Osteocyte (in vitro differentiated cells): ENCODE measurements around the gene FZD2. TPM values are rescaled to one million over a fixed set of nuclear protein-coding genes. Genes with fewer than 3 reads are reported as not detected.
A peak's percentile ranks its signal among the peaks of the same experiment; 100 is the strongest.

Experiments used
- DNase-seq: peaks from one replicate; pipeline ENCODE4 v3.0.0; 2021; ENCODE audit warnings: mixed read lengths; ENCODE audit not compliant: unreplicated experiment; ENCODE audit errors: extremely low spot score
- H3K27ac Mint-ChIP-seq: one replicate; pipeline ENCODE4 v1.8.0; 2021; ENCODE audit warnings: mild to moderate bottlenecking, mixed read lengths; ENCODE audit not compliant: unreplicated experiment
- H3K27me3 Mint-ChIP-seq: one replicate; pipeline ENCODE4 v1.8.0; 2021; ENCODE audit warnings: mixed read lengths; ENCODE audit not compliant: unreplicated experiment
- H3K36me3 Mint-ChIP-seq: one replicate; pipeline ENCODE4 v1.8.0; 2021; ENCODE audit warnings: mixed read lengths; ENCODE audit not compliant: unreplicated experiment
- H3K4me1 Mint-ChIP-seq: one replicate; pipeline ENCODE4 v1.8.0; 2021; ENCODE audit warnings: mixed read lengths; ENCODE audit not compliant: unreplicated experiment
- H3K4me3 Mint-ChIP-seq: one replicate; pipeline ENCODE4 v1.8.0; 2021; ENCODE audit warnings: mild to moderate bottlenecking, moderate library complexity, mixed read lengths; ENCODE audit not compliant: unreplicated experiment
- H3K9me3 Mint-ChIP-seq: one replicate; pipeline ENCODE4 v1.8.0; 2021; ENCODE audit warnings: mixed read lengths; ENCODE audit not compliant: unreplicated experiment
- total RNA-seq: library from RNA; stranded (reverse); gene quantifications from 2 replicates; pipeline ENCODE4 v1.2.1, GENCODE V29; 2021
- TF ChIP-seq, protein P1 (sequence below): fragments of 200-600 bp; sonication (generic); IDR thresholded peaks from 2 replicates; pipeline ENCODE4 v1.5.0; 2021; ENCODE audit warnings: antibody characterized with exemption, mild to moderate bottlenecking, moderate library complexity

Gene FZD2
- total RNA-seq, 1 donor from 2014 or later, result 203 TPM

DNA sequence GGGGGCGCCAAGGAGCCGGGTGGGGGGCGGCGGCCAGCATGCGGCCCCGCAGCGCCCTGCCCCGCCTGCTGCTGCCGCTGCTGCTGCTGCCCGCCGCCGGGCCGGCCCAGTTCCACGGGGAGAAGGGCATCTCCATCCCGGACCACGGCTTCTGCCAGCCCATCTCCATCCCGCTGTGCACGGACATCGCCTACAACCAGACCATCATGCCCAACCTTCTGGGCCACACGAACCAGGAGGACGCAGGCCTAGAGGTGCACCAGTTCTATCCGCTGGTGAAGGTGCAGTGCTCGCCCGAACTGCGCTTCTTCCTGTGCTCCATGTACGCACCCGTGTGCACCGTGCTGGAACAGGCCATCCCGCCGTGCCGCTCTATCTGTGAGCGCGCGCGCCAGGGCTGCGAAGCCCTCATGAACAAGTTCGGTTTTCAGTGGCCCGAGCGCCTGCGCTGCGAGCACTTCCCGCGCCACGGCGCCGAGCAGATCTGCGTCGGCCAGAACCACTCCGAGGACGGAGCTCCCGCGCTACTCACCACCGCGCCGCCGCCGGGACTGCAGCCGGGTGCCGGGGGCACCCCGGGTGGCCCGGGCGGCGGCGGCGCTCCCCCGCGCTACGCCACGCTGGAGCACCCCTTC is 484 bp downstream of the FZD2 start:
- no peaks in the 10 kb centered on the region for H3K9me3 Mint-ChIP-seq
- peak overlapping the region; percentile 93 for H3K27ac Mint-ChIP-seq
- no peak for DNase-seq
- no peaks in the 10 kb centered on the region for H3K27me3 Mint-ChIP-seq
- H3K4me1 Mint-ChIP-seq, result peaks cover 45% of the 10 kb centered on the region
- H3K4me3 Mint-ChIP-seq, result peak overlapping the region; percentile 98
- TF ChIP-seq, protein P1, sequence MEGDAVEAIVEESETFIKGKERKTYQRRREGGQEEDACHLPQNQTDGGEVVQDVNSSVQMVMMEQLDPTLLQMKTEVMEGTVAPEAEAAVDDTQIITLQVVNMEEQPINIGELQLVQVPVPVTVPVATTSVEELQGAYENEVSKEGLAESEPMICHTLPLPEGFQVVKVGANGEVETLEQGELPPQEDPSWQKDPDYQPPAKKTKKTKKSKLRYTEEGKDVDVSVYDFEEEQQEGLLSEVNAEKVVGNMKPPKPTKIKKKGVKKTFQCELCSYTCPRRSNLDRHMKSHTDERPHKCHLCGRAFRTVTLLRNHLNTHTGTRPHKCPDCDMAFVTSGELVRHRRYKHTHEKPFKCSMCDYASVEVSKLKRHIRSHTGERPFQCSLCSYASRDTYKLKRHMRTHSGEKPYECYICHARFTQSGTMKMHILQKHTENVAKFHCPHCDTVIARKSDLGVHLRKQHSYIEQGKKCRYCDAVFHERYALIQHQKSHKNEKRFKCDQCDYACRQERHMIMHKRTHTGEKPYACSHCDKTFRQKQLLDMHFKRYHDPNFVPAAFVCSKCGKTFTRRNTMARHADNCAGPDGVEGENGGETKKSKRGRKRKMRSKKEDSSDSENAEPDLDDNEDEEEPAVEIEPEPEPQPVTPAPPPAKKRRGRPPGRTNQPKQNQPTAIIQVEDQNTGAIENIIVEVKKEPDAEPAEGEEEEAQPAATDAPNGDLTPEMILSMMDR, result no peak
- H3K36me3 Mint-ChIP-seq, result peaks cover 38% of the 10 kb centered on the region

DNA sequence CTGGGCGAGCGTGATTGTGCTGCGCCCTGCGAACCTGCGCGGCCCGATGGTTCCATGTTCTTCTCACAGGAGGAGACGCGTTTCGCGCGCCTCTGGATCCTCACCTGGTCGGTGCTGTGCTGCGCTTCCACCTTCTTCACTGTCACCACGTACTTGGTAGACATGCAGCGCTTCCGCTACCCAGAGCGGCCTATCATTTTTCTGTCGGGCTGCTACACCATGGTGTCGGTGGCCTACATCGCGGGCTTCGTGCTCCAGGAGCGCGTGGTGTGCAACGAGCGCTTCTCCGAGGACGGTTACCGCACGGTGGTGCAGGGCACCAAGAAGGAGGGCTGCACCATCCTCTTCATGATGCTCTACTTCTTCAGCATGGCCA is 1.0 kb downstream of the FZD2 start:
- TF ChIP-seq, protein P1, result no peak
- DNase-seq, result no peak
- H3K27me3 Mint-ChIP-seq, result no peaks in the 10 kb centered on the region
- peak overlapping the region; percentile 93 for H3K27ac Mint-ChIP-seq
- H3K4me1 Mint-ChIP-seq, result peaks cover 48% of the 10 kb centered on the region
- peaks cover 41% of the 10 kb centered on the region for H3K36me3 Mint-ChIP-seq
- peak overlapping the region; percentile 98 for H3K4me3 Mint-ChIP-seq
- no peaks in the 10 kb centered on the region for H3K9me3 Mint-ChIP-seq

DNA sequence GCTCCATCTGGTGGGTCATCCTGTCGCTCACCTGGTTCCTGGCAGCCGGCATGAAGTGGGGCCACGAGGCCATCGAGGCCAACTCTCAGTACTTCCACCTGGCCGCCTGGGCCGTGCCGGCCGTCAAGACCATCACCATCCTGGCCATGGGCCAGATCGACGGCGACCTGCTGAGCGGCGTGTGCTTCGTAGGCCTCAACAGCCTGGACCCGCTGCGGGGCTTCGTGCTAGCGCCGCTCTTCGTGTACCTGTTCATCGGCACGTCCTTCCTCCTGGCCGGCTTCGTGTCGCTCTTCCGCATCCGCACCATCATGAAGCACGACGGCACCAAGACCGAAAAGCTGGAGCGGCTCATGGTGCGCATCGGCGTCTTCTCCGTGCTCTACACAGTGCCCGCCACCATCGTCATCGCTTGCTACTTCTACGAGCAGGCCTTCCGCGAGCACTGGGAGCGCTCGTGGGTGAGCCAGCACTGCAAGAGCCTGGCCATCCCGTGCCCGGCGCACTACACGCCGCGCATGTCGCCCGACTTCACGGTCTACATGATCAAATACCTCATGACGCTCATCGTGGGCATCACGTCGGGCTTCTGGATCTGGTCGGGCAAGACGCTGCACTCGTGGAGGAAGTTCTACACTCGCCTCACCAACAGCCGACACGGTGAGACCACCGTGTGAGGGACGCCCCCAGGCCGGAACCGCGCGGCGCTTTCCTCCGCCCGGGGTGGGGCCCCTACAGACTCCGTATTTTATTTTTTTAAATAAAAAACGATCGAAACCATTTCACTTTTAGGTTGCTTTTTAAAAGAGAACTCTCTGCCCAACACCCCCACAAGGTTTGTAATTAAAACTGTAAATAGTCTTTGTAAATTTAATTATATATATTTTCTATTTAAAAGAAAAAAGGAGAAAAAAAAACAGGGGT is 1.7 kb downstream of the FZD2 start:
- H3K9me3 Mint-ChIP-seq, result no peaks in the 10 kb centered on the region
- TF ChIP-seq, protein P1, result no peak
- no peak for DNase-seq
- peaks cover 51% of the 10 kb centered on the region for H3K4me1 Mint-ChIP-seq
- peak overlapping the region; percentile 98 for H3K4me3 Mint-ChIP-seq
- H3K27ac Mint-ChIP-seq, result peak overlapping the region; percentile 93
- H3K36me3 Mint-ChIP-seq, result peaks cover 43% of the 10 kb centered on the region
- H3K27me3 Mint-ChIP-seq, result no peaks in the 10 kb centered on the region

DNA sequence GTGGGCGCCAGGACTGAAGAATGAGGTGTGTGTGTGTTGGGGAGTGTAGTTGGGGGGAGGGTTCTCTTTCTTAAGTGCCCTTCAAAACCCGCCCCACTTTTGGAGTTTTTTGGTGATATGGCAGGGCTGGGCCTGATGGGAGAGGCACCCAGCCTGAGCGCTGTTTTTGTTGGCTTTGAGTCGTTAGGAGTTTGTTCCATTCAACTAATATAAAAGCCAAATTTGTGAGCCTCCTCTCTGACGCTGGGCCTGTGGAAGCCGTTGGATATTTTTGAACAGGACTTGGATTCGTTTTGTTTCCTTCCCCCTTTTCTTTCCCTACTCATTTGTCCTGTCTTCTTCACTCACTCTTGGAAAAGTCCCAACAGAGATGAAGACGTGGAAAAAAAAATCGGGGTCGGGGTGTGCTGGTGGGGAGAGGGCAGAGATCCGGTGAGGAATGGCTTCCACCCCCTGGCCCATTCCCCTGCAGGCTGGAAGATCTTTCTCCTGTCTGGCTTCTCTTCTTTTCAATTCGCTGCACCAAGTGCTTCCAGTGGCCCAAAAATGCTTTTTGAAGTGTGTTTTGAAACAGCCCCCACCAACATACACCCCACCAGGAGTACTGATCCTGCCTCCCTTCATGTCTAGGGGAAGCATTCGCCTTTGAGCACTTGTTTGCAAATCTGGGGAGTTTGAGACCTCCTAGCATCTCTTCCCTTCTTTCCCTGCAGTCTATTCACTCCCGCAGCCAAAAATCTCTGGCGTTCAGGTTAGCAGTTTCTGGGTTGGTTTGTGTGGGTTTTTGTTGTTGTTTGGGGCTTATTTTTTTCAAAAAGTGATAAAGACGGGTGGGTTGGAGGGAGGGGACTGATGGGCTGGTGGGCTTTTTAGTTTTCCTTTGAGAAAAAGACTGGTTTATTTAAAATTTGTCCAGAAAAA is 2.6 kb downstream of the FZD2 start:
- peaks cover 45% of the 10 kb centered on the region for H3K36me3 Mint-ChIP-seq
- peak overlapping the region; percentile 92 for H3K27ac Mint-ChIP-seq
- DNase-seq, result no peak
- H3K4me3 Mint-ChIP-seq, result peak overlapping the region; percentile 98
- TF ChIP-seq, protein P1, result no peak
- peaks cover 53% of the 10 kb centered on the region for H3K4me1 Mint-ChIP-seq
- H3K27me3 Mint-ChIP-seq, result no peaks in the 10 kb centered on the region
- no peaks in the 10 kb centered on the region for H3K9me3 Mint-ChIP-seq
